Measurements from ENCODE around the gene CCL7. TPM values are rescaled to one million over a fixed set of nuclear protein-coding genes. Genes with fewer than 3 reads are reported as not detected.
A peak's percentile ranks its signal among the peaks of the same experiment; 100 is the strongest.

CCL7 gene
- total and polyA plus RNA-seq, 9 of the 15 experiments (the other 6 are each of a cell fraction or from before 2014, with no cell fraction given): not detected

DNA sequence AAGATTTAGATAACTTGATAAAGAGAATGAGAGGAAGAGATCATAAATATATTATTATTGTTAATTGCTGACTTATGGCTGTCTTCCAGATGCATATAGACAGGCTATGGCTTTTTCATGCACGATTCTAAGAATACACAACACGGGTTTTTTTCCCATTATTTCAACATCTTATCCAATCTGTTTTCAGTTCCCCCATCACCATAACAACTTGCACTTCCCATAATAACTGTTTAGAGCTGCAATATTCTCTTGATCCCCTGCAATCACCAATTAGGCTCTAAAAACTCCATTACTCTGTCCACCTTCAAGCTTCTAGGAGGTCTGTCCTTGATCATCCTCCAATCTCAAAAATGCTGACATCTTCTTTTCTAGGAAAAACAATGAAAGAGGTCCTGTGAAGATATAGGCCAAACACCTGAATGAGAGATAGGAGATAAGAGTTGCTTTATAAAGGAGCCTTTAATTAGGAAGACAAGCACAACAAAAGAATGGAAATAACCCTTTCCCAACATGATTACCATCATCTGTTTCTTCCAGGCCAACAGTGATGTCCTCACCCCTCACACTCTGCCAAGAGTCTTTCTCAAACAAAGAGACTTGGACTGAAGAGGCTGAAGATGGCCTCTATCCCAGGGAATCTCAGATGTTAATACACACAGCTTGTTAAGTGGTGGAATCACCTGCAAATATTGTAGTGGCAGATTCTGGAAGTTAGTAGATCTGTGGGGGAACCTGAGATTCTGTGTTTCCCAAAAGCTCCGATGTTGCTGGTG lies 47.1 kb upstream of the CCL7 start:
- no TSS peak for BruUV-seq (replicated peaks)
- POLR2A ChIA-PET: no interaction called here
- intact Hi-C loops (cut with micrococcal nuclease): no loop called here
- no peak for DNase-seq (ENCODE audit: extremely low read depth in 1 of 4, low spot score in 3 of 4)
- no peak for FAIRE-seq
- H4K20me1 ChIP-seq (replicated peaks; ENCODE audit: control insufficient read depth, insufficient read depth, low read length): no peaks in the 10 kb centered on the region
- TF ChIP-seq MXI1 (IDR thresholded peaks at IDR 0.05; ENCODE audit: low read depth, low read length): no peak
- peak; percentile 65 for TF ChIP-seq MAFK (IDR thresholded peaks at IDR 0.05; ENCODE audit: low read length)
- no peak for TF ChIP-seq ZNF431 (CRISPR knock-in tag; IDR thresholded peaks at IDR 0.05)
- TF ChIP-seq NFIX (CRISPR knock-in tag; IDR thresholded peaks at IDR 0.05; ENCODE audit: low read depth): no peak
- no peak for TF ChIP-seq POU5F1 (IDR thresholded peaks at IDR 0.05; ENCODE audit: borderline replicate concordance, low read depth, low read length, partially characterized antibody)
- TF ChIP-seq EP300 (IDR thresholded peaks at IDR 0.05; ENCODE audit: low read length): no peak
- peak; percentile 59; the same call in 1 of the 2 replicates for TF ChIP-seq MAFG (tag; conservative IDR thresholded peaks at IDR 0.05)
- TF ChIP-seq MECOM (CRISPR knock-in tag; IDR thresholded peaks at IDR 0.05): no peak
- peak; percentile 79 for TF ChIP-seq ZNF316 (IDR thresholded peaks at IDR 0.05)
- TF ChIP-seq MAFF (IDR thresholded peaks at IDR 0.05; ENCODE audit: low read length): peak; percentile 72
- TF ChIP-seq, protein P1, sequence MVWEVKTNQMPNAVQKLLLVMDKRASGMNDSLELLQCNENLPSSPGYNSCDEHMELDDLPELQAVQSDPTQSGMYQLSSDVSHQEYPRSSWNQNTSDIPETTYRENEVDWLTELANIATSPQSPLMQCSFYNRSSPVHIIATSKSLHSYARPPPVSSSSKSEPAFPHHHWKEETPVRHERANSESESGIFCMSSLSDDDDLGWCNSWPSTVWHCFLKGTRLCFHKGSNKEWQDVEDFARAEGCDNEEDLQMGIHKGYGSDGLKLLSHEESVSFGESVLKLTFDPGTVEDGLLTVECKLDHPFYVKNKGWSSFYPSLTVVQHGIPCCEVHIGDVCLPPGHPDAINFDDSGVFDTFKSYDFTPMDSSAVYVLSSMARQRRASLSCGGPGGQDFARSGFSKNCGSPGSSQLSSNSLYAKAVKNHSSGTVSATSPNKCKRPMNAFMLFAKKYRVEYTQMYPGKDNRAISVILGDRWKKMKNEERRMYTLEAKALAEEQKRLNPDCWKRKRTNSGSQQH (CRISPR knock-in tag; IDR thresholded peaks at IDR 0.05): no peak
- TF ChIP-seq OTX1 (CRISPR knock-in tag; IDR thresholded peaks at IDR 0.05): no peak
- TF ChIP-seq C11orf30 (IDR thresholded peaks at IDR 0.05; ENCODE audit: low read depth): peak; percentile 65
- no peak overlapping the region for H3K9ac ChIP-seq (ENCODE audit: insufficient read depth in 1 of 2, low read depth in 2 of 2, low read length in 2 of 2)
- no peak overlapping the region for H2AFZ ChIP-seq (ENCODE audit: low read depth, low read length)
- no peaks in the 10 kb centered on the region for H3K79me2 ChIP-seq (ENCODE audit: control insufficient read depth, insufficient read depth, low read length)
- ATAC-seq: no peak
- CTCF ChIA-PET (ENCODE audit: low intra/inter-chr PET ratio): no interaction called here
- H3K27me3 ChIP-seq (ENCODE audit: control insufficient read depth in 2 of 2, insufficient read depth in 2 of 2, low read length in 2 of 2): no peaks in the 10 kb centered on the region; a peak in 1 of 5 replicates
- H3K4me1 ChIP-seq (replicated peaks in 1 of 2; ENCODE audit: control insufficient read depth in 2 of 2, insufficient read depth in 2 of 2, low read length in 2 of 2): no peaks in the 10 kb centered on the region
- H3K9me1 ChIP-seq (ENCODE audit: control insufficient read depth, insufficient read depth, low read length): no peaks in the 10 kb centered on the region
- in situ Hi-C loops (cut with MboI): no loop called here
- H3K9me3 ChIP-seq (replicated peaks; ENCODE audit: control insufficient read depth, insufficient read depth, low read depth, low read length): no peaks in the 10 kb centered on the region
- no peak overlapping the region for H3K4me3 ChIP-seq
- no peak overlapping the region for H3K4me2 ChIP-seq (ENCODE audit: insufficient read depth, low read length)
- no peaks in the 10 kb centered on the region for H3K36me3 ChIP-seq (ENCODE audit: control insufficient read depth, insufficient read depth, low read length)
- no peak overlapping the region for H3K27ac ChIP-seq (ENCODE audit: extremely low read depth, low read depth, low read length)
- WGBS (ENCODE audit: insufficient coverage, low coverage, missing lambda C conversion rate): 0% methylated on average over 3 of the region's 3 CpGs
